Activated CD4-positive, alpha-beta memory T cell treated with anti-CD3 and anti-CD28 coated beads for 36 hours (primary cell): ENCODE results near the gene TWNK. TPM values are rescaled to one million over a fixed set of nuclear protein-coding genes. Genes with fewer than 3 reads are reported as not detected.
"Not testable (repeated sequence)": the region's sequence is repeated elsewhere in the genome, so short reads cannot be mapped to it uniquely, and the experiment has no call there.

Source experiments
- CTCF ChIA-PET: fragments of 350-600 bp; sonication (Branson Sonifier 250); formaldehyde crosslinking; loops from one replicate; lab custom pipeline; 2021; ENCODE audit warnings: antibody characterized with exemption, inconsistent platforms; lab: Charles Lee
- POLR2A ChIA-PET: fragments of 350-600 bp; sonication (Branson Sonifier 250); formaldehyde crosslinking; loops from one replicate; lab custom pipeline; 2021; ENCODE audit warnings: antibody characterized with exemption; lab: Charles Lee
- DNase-seq: peaks from one replicate; pipeline ENCODE4 v3.0.0-alpha.2; 2020
- H3K27ac Mint-ChIP-seq: one replicate; pipeline ENCODE4 v1.8.0; 2021; ENCODE audit warnings: mixed read lengths
- H3K27me3 Mint-ChIP-seq: one replicate; pipeline ENCODE4 v1.8.0; 2021; ENCODE audit warnings: mixed read lengths
- H3K36me3 Mint-ChIP-seq: one replicate; pipeline ENCODE4 v1.8.0; 2021; ENCODE audit warnings: mixed read lengths
- H3K4me1 Mint-ChIP-seq: one replicate; pipeline ENCODE4 v1.8.0; 2021; ENCODE audit warnings: low read depth, mixed read lengths
- H3K4me3 Mint-ChIP-seq: one replicate; pipeline ENCODE4 v1.8.0; 2021; ENCODE audit warnings: mild to moderate bottlenecking, mixed read lengths
- H3K9me3 Mint-ChIP-seq: one replicate; pipeline ENCODE4 v1.8.0; 2021; ENCODE audit warnings: mixed read lengths
- intact Hi-C: fragments of 100-400 bp; cut with micrococcal nuclease; formaldehyde crosslinking; loops from one replicate; pipeline ENCODE4 v1.15.1; 2023
- total RNA-seq, 2 experiments: library from RNA; stranded (reverse); gene quantifications; one replicate each; pipeline ENCODE4 v1.2.3, GENCODE V29; 2021

The TWNK gene
- total RNA-seq, 2 experiments from 2014 or later: 12.8 to 14.0 TPM

DNA sequence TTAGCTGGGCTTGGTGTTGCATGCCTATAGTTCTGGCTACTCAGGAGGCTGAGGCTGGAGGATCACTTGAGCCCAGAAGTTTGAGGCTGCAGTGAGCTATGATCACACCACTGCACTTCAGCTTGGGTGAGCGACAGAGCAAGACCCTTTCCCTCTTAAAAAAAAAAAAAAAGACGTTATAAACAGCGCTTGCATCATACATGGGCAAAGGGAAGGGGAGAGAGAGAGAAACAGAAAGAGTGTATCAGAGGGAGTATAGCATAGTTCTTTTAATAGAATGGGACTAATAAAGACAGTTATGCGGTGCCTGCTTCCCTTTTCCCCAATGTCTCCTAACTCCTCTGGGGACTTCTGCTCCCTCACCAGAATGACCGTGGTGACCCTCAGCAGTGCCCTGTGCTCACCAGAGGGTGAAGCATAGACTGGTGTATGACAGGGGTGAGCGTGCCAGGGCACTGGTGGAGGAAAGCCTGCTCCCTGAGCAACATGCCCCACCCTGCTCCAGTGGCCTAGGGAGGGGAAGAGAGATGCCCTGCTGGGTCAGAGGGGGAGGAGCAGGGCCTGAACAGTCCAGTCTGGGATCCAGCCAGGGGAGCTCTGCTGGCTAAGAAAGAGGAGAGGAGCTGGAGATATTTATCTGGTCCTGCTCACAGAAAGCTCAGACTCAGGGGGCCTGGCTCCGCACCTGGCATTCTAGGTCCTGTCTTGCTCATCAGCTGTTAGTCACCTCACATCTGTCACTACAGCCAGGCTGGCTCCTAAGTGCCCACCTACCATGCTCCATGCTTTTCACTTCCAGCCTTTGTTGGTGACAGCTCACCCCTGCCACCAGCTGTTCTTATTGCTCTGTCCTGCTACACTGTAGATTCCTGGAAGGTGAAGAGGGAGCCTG lies 41.3 kb downstream of the TWNK start:
- ChIA-PET CTCF (interaction anchor here (0.6 to 28.4 kb wide), 10 partner anchors 12 to 334 kb away, joined by 3 to 559 read pairs (median 4); partner anchors contain the start of gene KAZALD1), POLR2A (interaction anchor here (1.5 kb wide), 1 partner anchor 14 kb away, joined by 3 read pairs; no protein-coding TSS in a partner anchor)
- intact Hi-C loops: loop anchor here (5.0 kb wide), 1 partner anchor 51 kb away; no protein-coding TSS in a partner anchor
- DNase-seq: no peak
- Mint-ChIP-seq H3K36me3 (no peaks in the 10 kb centered on the region), H3K27me3 (no peaks in the 10 kb centered on the region), H3K4me3 (no peak overlapping the region), H3K9me3 (no peaks in the 10 kb centered on the region), H3K27ac (no peak overlapping the region), H3K4me1 (peaks cover 14% of the 10 kb centered on the region)

DNA sequence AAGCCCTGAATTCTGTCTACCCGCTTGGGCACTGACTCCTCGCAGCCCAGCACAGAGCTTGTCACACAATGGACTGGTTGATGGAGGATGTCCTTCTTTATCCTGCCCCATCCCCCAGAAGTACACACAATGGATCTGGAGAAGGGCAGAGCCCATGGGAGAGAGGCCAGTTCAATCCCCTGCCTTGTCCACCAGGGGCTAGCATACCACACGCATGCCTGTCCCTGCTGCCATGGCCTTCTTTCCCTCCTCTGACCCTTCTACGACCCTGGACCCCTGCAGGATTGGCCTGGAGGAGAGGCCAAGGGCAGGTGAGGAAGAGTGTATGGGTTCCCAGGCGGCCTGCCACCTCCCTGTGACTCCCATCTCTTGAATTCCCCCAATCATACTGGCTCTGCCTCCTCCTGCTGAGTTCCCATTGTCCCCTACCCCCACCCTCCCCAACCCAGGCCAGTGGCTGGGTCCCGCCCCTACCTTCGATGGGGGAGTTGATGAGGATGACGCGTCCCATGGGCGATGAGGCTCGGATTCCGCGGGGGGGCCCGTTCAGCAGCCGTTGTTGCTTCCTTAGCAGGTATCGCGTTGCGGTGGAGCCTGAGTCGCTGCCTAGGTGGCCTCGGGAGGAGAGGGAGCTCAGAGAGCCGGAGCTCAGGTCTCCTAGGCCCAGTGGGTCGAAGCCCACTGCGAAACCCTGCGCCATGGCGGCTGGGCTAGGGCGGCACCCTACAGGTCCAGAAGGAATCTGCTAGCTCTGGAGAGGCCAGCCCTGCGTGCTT lies 42.4 kb downstream of the TWNK start:
- ChIA-PET POLR2A (interaction anchor here (1.5 to 3.0 kb wide), 2 partner anchors 13 to 15 kb away, joined by 3 to 14 read pairs; no protein-coding TSS in a partner anchor), CTCF (interaction anchor here (0.6 to 28.4 kb wide), 9 partner anchors 11 to 113 kb away, joined by 4 to 559 read pairs (median 25); partner anchors contain the start of gene KAZALD1)
- no peak for DNase-seq
- intact Hi-C loops: loop anchor here (2.0 to 5.0 kb wide), 3 partner anchors 17 to 117 kb away; partner anchors contain the start of gene SLF2
- Mint-ChIP-seq H3K27me3 (no peaks in the 10 kb centered on the region), H3K4me1 (peaks cover 17% of the 10 kb centered on the region), H3K27ac (no peak overlapping the region), H3K9me3 (no peaks in the 10 kb centered on the region), H3K36me3 (peaks cover 2% of the 10 kb centered on the region), H3K4me3 (no peak overlapping the region)

DNA sequence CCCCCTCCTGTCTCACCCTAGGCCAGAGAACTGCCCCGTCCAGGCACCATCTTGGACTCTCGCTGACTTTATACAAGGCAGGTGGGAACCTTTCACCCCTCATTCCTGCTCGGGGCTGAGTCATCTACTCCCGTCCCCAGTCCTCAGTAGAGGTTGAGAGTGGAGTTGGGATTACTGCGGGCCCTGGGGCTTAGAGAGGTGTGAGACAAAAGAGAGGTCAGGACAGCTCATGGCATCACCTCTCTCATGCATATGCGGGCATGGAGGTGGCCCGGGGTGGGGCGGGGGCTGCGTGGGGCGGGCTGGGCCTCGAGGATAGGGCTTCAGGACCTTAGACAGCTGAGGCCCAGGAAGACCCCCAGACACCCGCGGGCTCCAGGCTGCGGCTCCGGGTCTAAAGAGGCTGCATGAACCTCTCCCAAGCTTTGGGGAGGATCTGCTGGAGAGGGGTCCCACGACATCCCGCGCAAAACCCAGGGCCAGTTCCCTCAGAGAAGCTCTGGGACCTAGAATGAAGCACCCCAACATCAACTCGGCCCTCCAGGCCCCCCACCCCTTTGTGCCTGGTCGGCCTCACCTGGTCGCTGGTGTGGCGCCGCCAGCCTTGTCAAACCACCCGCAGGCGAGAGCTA lies 43.3 kb downstream of the TWNK start:
- ChIA-PET CTCF (interaction anchor here (0.6 to 28.4 kb wide), 16 partner anchors 12 to 753 kb away, joined by 3 to 559 read pairs (median 4); partner anchors contain the start of genes KAZALD1, LZTS2 and NPM3), POLR2A (interaction anchor here (0.9 to 3.0 kb wide), 6 partner anchors 12 to 35 kb away, joined by 3 to 14 read pairs (median 8); partner anchors contain the start of genes KAZALD1 and LZTS2)
- Mint-ChIP-seq H3K27ac (no peak overlapping the region), H3K9me3 (no peaks in the 10 kb centered on the region), H3K4me1 (peaks cover 17% of the 10 kb centered on the region), H3K4me3 (peak overlapping the region; percentile 79), H3K36me3 (peaks cover 5% of the 10 kb centered on the region), H3K27me3 (no peaks in the 10 kb centered on the region)
- intact Hi-C loops: loop anchor here (2.0 to 5.0 kb wide), 2 partner anchors 18 to 118 kb away; partner anchors contain the start of gene SLF2
- no peak for DNase-seq

DNA sequence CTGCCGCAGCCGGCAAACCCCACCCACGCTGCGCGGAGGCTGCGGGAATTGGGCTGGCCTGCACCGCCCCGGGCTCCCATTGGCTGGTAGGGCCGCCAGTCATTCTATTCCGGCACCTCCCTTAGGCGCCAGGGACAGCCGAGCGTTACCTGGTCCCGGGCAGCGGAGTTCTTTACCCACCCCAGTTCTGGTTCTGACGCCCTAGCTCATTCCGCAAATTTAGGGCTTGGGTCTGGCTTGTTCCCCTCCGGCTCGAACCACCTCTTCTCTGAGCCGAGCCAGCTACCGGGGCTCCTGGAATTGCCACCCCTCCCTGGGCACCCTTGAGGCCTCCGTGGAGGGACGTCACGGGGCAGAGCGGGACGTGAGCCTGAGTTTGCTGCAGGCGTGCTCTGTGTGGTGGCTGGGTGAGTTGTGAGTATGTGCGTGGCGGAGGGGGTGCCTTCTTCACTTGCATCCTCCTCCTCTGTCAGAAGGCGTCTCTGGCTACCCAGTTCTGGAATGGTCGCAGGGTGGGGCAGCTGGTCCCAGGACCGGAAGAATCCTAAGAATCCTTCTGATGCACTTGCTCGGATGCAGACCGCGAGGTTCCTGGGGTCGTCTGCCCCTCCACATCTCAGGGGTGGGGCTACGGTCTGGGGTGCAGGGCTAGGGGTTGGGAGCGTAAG lies 43.9 kb downstream of the TWNK start, which contains the start of the genes PDZD7 and SFXN3:
Gene PDZD7, minus strand, starts transcription at position 2 of the 668 bp plus-strand sequence. CDS start 910 bp downstream, outside the sequence.
Gene SFXN3, plus strand, starts transcription at position 107 of the 668 bp plus-strand sequence. CDS start 3,461 bp downstream, outside the sequence.
- H3K9me3 Mint-ChIP-seq: no peaks in the 10 kb centered on the region
- peak within 1 kb of the TSS; percentile 79 for H3K4me3 Mint-ChIP-seq
- no peaks in the 10 kb centered on the region for H3K27me3 Mint-ChIP-seq
- H3K27ac Mint-ChIP-seq: peak within 1 kb of the TSS; percentile 84
- peaks cover 17% of the 10 kb centered on the region for H3K4me1 Mint-ChIP-seq
- CTCF ChIA-PET: interaction anchor here (0.6 to 28.4 kb wide), 16 partner anchors 11 to 752 kb away, joined by 3 to 559 read pairs (median 4); partner anchors contain the start of genes KAZALD1, LZTS2 and NPM3
- peak; percentile 98 for DNase-seq
- POLR2A ChIA-PET: interaction anchor here (0.9 to 3.0 kb wide), 9 partner anchors 11 to 45 kb away, joined by 3 to 14 read pairs (median 5); partner anchors contain the start of genes KAZALD1 and LZTS2
- intact Hi-C loops: loop anchor here (2.0 to 5.0 kb wide), 2 partner anchors 18 to 119 kb away; partner anchors contain the start of gene SLF2
- H3K36me3 Mint-ChIP-seq: peaks cover 6% of the 10 kb centered on the region

DNA sequence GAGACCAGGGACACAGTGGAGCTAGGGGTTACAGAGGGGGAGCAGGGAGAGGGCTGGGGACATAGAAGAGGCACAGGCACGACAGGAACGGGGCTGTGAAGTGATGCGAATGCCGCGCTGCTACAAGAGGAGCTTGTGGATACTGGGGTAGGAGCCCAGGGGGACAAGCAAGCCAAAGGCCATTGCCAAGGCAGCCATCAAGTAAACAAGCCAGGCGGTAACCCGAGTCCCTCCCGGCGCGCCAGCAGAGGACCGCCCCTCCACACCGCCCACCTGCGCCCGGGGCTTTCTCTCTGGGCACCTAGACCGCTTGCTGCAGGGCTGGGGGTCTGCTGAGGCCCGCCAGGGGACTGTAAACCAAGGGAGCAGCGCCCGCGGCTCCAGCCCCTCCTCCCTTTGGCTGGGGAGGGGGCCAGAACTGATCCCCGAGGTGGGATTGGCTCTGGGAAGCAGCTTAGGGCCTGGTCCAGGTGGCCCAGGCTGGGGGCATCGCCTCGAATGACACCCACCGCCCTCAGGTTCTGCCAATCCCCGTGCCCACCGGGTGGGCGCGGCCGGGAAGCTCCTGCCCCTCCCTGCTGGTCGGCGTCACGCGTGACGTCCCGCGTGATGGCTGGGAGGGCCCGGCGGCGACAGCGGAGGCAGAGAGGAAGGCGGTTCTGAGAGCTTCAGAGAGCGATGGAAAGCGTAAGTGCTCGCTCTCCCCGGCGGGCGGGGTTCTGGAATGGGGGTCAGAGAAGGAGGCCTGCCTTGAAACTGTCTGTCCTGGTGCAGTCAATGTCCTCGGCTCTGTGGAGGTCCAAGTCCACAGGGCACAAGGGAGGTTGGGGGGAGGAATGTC lies 44.7 kb downstream of the TWNK start:
- Mint-ChIP-seq H3K4me1 (peaks cover 17% of the 10 kb centered on the region), H3K9me3 (no peaks in the 10 kb centered on the region), H3K4me3 (peak overlapping the region; percentile 79), H3K36me3 (peaks cover 6% of the 10 kb centered on the region), H3K27me3 (no peaks in the 10 kb centered on the region), H3K27ac (peak overlapping the region; percentile 88)
- intact Hi-C loops: loop anchor here (1.0 to 5.0 kb wide), 5 partner anchors 10 to 120 kb away; partner anchors contain the start of gene SLF2
- CTCF ChIA-PET: interaction anchor here (0.7 to 28.4 kb wide), 9 partner anchors 10 to 130 kb away, joined by 3 to 559 read pairs (median 25); partner anchors contain the start of genes KAZALD1 and LZTS2
- peak; percentile 86 for DNase-seq
- POLR2A ChIA-PET: interaction anchor here (0.9 to 3.0 kb wide), 9 partner anchors 10 to 45 kb away, joined by 3 to 14 read pairs (median 5); partner anchors contain the start of genes KAZALD1 and LZTS2

DNA sequence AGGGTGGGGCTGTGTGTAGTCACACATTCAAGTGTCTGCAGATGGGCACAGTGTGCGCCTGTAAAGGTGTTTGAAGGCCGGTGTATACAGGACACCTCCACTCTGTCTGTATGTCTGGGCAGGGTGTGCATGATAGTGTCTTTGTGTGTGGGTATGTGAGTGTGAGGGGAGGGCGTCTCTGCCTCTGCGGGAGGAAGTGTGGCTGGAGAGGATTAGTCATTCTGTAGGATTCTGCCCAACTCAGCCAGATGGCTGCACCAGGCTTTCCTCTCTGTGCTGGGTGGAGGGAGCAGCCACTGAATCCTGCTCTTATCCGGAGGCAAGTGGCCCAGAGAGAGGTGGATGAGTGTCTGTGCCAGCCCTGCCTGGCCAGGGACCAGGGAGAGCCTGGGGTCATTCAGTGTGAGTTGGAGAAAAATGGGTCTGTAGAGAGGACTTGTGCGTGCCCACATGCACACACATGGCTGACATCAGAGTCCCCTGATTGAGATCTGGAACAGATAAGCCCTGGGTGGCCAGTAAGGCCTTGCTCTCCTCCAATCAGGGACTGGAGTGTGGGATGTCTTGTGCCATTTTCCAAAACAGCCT lies 45.4 kb downstream of the TWNK start:
- H3K36me3 Mint-ChIP-seq: peaks cover 8% of the 10 kb centered on the region
- peak overlapping the region; percentile 88 for H3K27ac Mint-ChIP-seq
- H3K9me3 Mint-ChIP-seq: no peaks in the 10 kb centered on the region
- intact Hi-C loops: loop anchor here (1.0 to 5.0 kb wide), 4 partner anchors 10 to 120 kb away; partner anchors contain the start of gene SLF2
- peak; percentile 79 for DNase-seq
- peak overlapping the region; percentile 79 for H3K4me3 Mint-ChIP-seq
- H3K27me3 Mint-ChIP-seq: no peaks in the 10 kb centered on the region
- CTCF ChIA-PET: interaction anchor here (1.7 to 28.4 kb wide), 7 partner anchors 9 to 129 kb away, joined by 6 to 559 read pairs (median 28); partner anchors contain the start of gene KAZALD1
- peaks cover 17% of the 10 kb centered on the region for H3K4me1 Mint-ChIP-seq
- POLR2A ChIA-PET: interaction anchor here (0.6 to 3.0 kb wide), 7 partner anchors 10 to 36 kb away, joined by 3 to 14 read pairs (median 5); partner anchors contain the start of gene KAZALD1

DNA sequence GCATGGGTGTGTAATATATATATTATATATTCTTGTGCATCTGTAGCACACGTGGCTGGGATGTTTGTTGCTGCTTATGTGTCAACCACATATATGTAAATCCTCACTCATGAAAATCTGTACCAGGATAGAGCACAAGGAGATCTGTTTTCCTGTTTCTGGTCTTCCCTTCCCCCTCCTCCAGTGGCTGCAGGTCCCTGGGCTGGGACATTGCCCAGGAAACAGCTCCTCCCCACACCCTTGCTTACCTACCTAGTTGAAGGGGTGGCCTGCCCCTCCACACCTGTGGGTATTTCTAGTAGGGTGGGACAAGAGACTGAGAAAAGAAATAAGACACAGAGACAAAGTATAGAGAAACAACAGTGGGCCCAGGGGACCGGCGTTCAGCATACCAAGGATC lies 45.9 kb downstream of the TWNK start:
- Mint-ChIP-seq H3K27me3 (no peaks in the 10 kb centered on the region), H3K4me3 (peak overlapping the region; percentile 9), H3K36me3 (peaks cover 8% of the 10 kb centered on the region), H3K9me3 (no peaks in the 10 kb centered on the region), H3K27ac (no peak overlapping the region), H3K4me1 (peaks cover 17% of the 10 kb centered on the region)
- no peak for DNase-seq
- ChIA-PET POLR2A (interaction anchor here (0.6 kb wide), 1 partner anchor 16 kb away, joined by 3 read pairs; no protein-coding TSS in a partner anchor), CTCF (interaction anchor here (3.6 to 28.4 kb wide), 4 partner anchors 9 to 36 kb away, joined by 28 to 559 read pairs (median 91); partner anchors contain the start of gene KAZALD1)
- intact Hi-C loops: loop anchor here (5.0 kb wide), 1 partner anchor 121 kb away; the partner anchor contains the start of gene SLF2

DNA sequence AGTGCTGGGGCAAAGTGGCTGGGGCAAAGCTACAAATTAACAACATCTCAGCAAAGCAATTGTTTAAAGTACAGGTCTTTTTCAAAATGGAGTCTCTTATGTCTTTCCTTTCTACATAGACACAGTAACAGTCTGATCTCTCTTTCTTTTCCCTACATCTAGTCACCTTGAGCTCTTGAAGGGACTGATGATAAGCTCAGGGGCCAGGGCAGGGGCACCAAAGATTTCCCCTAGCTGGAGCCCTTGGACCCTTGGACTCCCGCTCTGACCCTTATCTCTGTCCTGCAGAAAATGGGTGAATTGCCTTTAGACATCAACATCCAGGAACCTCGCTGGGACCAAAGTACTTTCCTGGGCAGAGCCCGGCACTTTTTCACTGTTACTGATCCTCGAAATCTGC lies 47.1 kb downstream of the TWNK start:
- H3K27ac Mint-ChIP-seq, H3K27me3 Mint-ChIP-seq, DNase-seq, H3K36me3 Mint-ChIP-seq, H3K4me3 Mint-ChIP-seq, H3K9me3 Mint-ChIP-seq: not testable (repeated sequence)
- H3K4me1 Mint-ChIP-seq: peaks cover 17% of the 10 kb centered on the region
- POLR2A ChIA-PET: interaction anchor here (0.6 kb wide), 1 partner anchor 986 kb away, joined by 4 read pairs; no protein-coding TSS in a partner anchor
- CTCF ChIA-PET: interaction anchor here (1.1 to 28.4 kb wide), 5 partner anchors 9 to 30 kb away, joined by 3 to 559 read pairs (median 5); partner anchors contain the start of gene KAZALD1
- intact Hi-C loops: loop anchor here (5.0 kb wide), 1 partner anchor 122 kb away; the partner anchor contains the start of gene SLF2

DNA sequence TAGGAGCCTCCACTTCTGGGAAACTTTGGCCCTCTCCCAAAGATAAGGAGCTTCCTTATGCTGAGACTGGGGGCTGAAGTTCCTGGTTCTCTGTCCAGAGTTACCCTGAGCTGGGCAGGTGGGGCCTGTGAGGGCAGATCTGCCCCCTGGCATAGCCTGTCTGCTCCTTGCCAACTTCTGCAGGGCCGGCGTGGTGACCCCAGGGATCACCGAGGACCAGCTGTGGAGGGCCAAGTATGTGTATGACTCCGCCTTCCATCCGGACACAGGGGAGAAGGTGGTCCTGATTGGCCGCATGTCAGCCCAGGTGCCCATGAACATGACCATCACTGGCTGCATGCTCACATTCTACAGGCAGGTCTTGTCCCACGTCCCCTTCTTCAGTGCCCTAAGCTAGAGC lies 48.0 kb downstream of the TWNK start:
- intact Hi-C loops: no loop called here
- no peaks in the 10 kb centered on the region for H3K27me3 Mint-ChIP-seq
- DNase-seq: no peak
- ChIA-PET POLR2A (no interaction called here), CTCF (interaction anchor here (0.7 to 28.4 kb wide), 5 partner anchors 8 to 37 kb away, joined by 3 to 559 read pairs (median 5); partner anchors contain the start of gene KAZALD1)
- H3K4me1 Mint-ChIP-seq: peaks cover 17% of the 10 kb centered on the region
- H3K4me3 Mint-ChIP-seq: no peak overlapping the region
- H3K36me3 Mint-ChIP-seq: peaks cover 8% of the 10 kb centered on the region
- H3K9me3 Mint-ChIP-seq: no peaks in the 10 kb centered on the region
- no peak overlapping the region for H3K27ac Mint-ChIP-seq
